H9 (cell line): ENCODE results near the gene ARL8A. TPM values are rescaled to one million over a fixed set of nuclear protein-coding genes. Genes with fewer than 3 reads are reported as not detected.

Experiments
- DNase-seq: peaks from one replicate; pipeline ENCODE4 v3.0.0-alpha.2; 2017
- H2AFZ ChIP-seq: one replicate; pipeline ENCODE4 v1.6.1; 2013; ENCODE audit warnings: mild to moderate bottlenecking, low read length, control low read depth, moderate library complexity
- H2AK5ac ChIP-seq: 2 replicates; pipeline ENCODE4 v1.6.1; 2013; ENCODE audit warnings: low read length, control low read depth, mixed read lengths; ENCODE audit not compliant: insufficient read length
- H2BK120ac ChIP-seq: one replicate; pipeline ENCODE4 v1.6.1; 2013; ENCODE audit warnings: low read depth, mild to moderate bottlenecking, low read length, control low read depth, inconsistent platforms; ENCODE audit not compliant: poor library complexity, severe bottlenecking
- H2BK12ac ChIP-seq: 2 replicates; pipeline ENCODE4 v1.6.1; 2013; ENCODE audit warnings: low read length, control low read depth, mixed read lengths, low read depth; ENCODE audit not compliant: insufficient read length
- H2BK15ac ChIP-seq: 2 replicates; pipeline ENCODE4 v1.6.1; 2013; ENCODE audit warnings: low read depth, low read length, control low read depth
- H2BK20ac ChIP-seq: one replicate; pipeline ENCODE4 v1.6.1; 2013; ENCODE audit warnings: low read depth, mild to moderate bottlenecking, low read length, control low read depth, inconsistent platforms; ENCODE audit not compliant: poor library complexity, severe bottlenecking
- H2BK5ac ChIP-seq: 2 replicates; pipeline ENCODE4 v1.6.1; 2013; ENCODE audit warnings: low read length, control low read depth, mixed read lengths; ENCODE audit not compliant: insufficient read length
- H3K14ac ChIP-seq: 2 replicates; pipeline ENCODE4 v1.6.1; 2013; ENCODE audit warnings: low read length, control low read depth; ENCODE audit not compliant: insufficient read depth
- H3K18ac ChIP-seq: 2 replicates; pipeline ENCODE4 v1.6.1; 2013; ENCODE audit warnings: low read depth, mild to moderate bottlenecking, mixed read lengths, low read length, control low read depth; ENCODE audit not compliant: insufficient read length
- H3K23ac ChIP-seq: 2 replicates; pipeline ENCODE4 v1.6.1; 2013; ENCODE audit warnings: low read length, control low read depth, mixed read lengths, low read depth; ENCODE audit not compliant: insufficient read length
- H3K23me2 ChIP-seq: 2 replicates; pipeline ENCODE4 v1.6.1; 2013; ENCODE audit warnings: low read depth, mild to moderate bottlenecking, mixed read lengths, low read length, control low read depth; ENCODE audit not compliant: insufficient read length, poor library complexity, severe bottlenecking
- H3K27ac ChIP-seq: 2 replicates; pipeline ENCODE4 v1.5.1; 2013; ENCODE audit warnings: low read length, control low read depth, mixed read lengths, low read depth; ENCODE audit not compliant: insufficient read length
- H3K27me3 ChIP-seq: 2 replicates; pipeline ENCODE4 v1.6.1; 2013; ENCODE audit warnings: low read length, control low read depth, inconsistent platforms; ENCODE audit not compliant: insufficient read depth
- H3K4ac ChIP-seq: 2 replicates; pipeline ENCODE4 v1.6.1; 2013; ENCODE audit warnings: low read depth, mild to moderate bottlenecking, control low read depth, inconsistent platforms, low read length, moderate library complexity
- H3K4me1 ChIP-seq: 2 replicates; pipeline ENCODE4 v1.6.1; 2013; ENCODE audit warnings: low read length, control low read depth, inconsistent platforms; ENCODE audit not compliant: insufficient read depth
- H3K4me2 ChIP-seq: 2 replicates; pipeline ENCODE4 v1.6.1; 2013; ENCODE audit warnings: low read length, control low read depth, mixed read lengths; ENCODE audit not compliant: insufficient read length, insufficient read depth
- H3K56ac ChIP-seq: 2 replicates; pipeline ENCODE4 v1.6.1; 2013; ENCODE audit warnings: low read depth, mild to moderate bottlenecking, mixed read lengths, low read length, control low read depth; ENCODE audit not compliant: insufficient read length
- H3K79me1 ChIP-seq: 2 replicates; pipeline ENCODE4 v1.6.1; 2013; ENCODE audit warnings: low read depth, mild to moderate bottlenecking, moderate library complexity, low read length, control low read depth, inconsistent platforms; ENCODE audit not compliant: insufficient read depth, poor library complexity, severe bottlenecking
- H3K79me2 ChIP-seq: 2 replicates; pipeline ENCODE4 v1.6.1; 2013; ENCODE audit warnings: low read length, control low read depth, inconsistent platforms; ENCODE audit not compliant: insufficient read depth
- H3K9ac ChIP-seq: 2 replicates; pipeline ENCODE4 v1.6.1; 2013; ENCODE audit warnings: low read length, control low read depth, mixed read lengths; ENCODE audit not compliant: insufficient read length; ENCODE audit errors: extremely low read depth
- H3K9me3 ChIP-seq: one replicate; pipeline ENCODE4 v1.6.1; 2013; ENCODE audit warnings: low read depth, low read length, inconsistent platforms; ENCODE audit not compliant: control insufficient read depth
- H3T11ph ChIP-seq: one replicate; pipeline ENCODE4 v1.6.1; 2013; ENCODE audit warnings: mild to moderate bottlenecking, low read length, control low read depth, inconsistent platforms
- H4K20me1 ChIP-seq: one replicate; pipeline ENCODE4 v1.6.1; 2013; ENCODE audit not compliant: control insufficient read depth, insufficient read length, insufficient read depth
- H4K5ac ChIP-seq: 2 replicates; pipeline ENCODE4 v1.6.1; 2013; ENCODE audit warnings: low read depth, mild to moderate bottlenecking, mixed read lengths, low read length, control low read depth; ENCODE audit not compliant: insufficient read length
- H4K8ac ChIP-seq: replicated peaks from 2 replicates; pipeline ENCODE4 v1.6.1; 2013; ENCODE audit warnings: low read length, control low read depth, mixed read lengths, low read depth; ENCODE audit not compliant: insufficient read length
- H4K91ac ChIP-seq: 2 replicates; pipeline ENCODE4 v1.6.1; 2013; ENCODE audit warnings: low read depth, mild to moderate bottlenecking, moderate library complexity, mixed read lengths, low read length, control low read depth; ENCODE audit not compliant: insufficient read length
- H3K27ac Mint-ChIP-seq, 3 experiments: 2 replicates in 2 of 3; 3 replicates in 1 of 3; pipeline ENCODE4 v1.8.0; 2020 to 2021; ENCODE audit warnings: mixed read lengths in 3 of 3, mild to moderate bottlenecking in 1 of 3, moderate library complexity in 1 of 3
- H3K27me3 Mint-ChIP-seq: 2 replicates; pipeline ENCODE4 v1.8.0; 2021; ENCODE audit warnings: low read depth, mild to moderate bottlenecking, moderate library complexity, mixed read lengths
- H3K36me3 Mint-ChIP-seq, 3 experiments: 2 replicates in 2 of 3; 3 replicates in 1 of 3; pipeline ENCODE4 v1.8.0; 2020 to 2021; ENCODE audit warnings: low read depth in 3 of 3, mixed read lengths in 3 of 3; ENCODE audit not compliant: insufficient read depth in 1 of 3
- H3K4me1 Mint-ChIP-seq, 2 experiments: 2 replicates each; pipeline ENCODE4 v1.8.0; 2020; ENCODE audit warnings: mixed read lengths in 2 of 2
- H3K4me3 Mint-ChIP-seq, 2 experiments: 2 replicates in 1 of 2; 3 replicates in 1 of 2; pipeline ENCODE4 v1.8.0; 2020 to 2021; ENCODE audit warnings: mild to moderate bottlenecking in 2 of 2, mixed read lengths in 2 of 2, moderate library complexity in 1 of 2
- H3K9me3 Mint-ChIP-seq, 2 experiments: 2 replicates in 1 of 2; 3 replicates in 1 of 2; pipeline ENCODE4 v1.8.0; 2020; ENCODE audit warnings: mild to moderate bottlenecking in 2 of 2, mixed read lengths in 2 of 2, moderate library complexity in 1 of 2
- CTCF ChIP-seq: fragments of 200-600 bp; sonication (generic); conservative IDR thresholded peaks from 3 replicates; pipeline ENCODE4 v1.8.0; 2021; ENCODE audit warnings: antibody characterized with exemption, mild to moderate bottlenecking
- WGBS: extraction: QIAGEN DNeasy Blood & Tissue Kit; methylation state at CpG from one replicate; pipeline ENCODE4 v1.1.7; 2013; ENCODE audit warnings: missing lambda C conversion rate, low lambda C conversion rate, mixed read lengths; ENCODE audit not compliant: insufficient read length; ENCODE audit errors: extremely low coverage; 5-methylcytosine and 5-hydroxymethylcytosine counted together
- total RNA-seq: library from RNA; stranded (reverse); gene quantifications from 2 replicates; pipeline ENCODE4 v1.2.1, GENCODE V29; 2021

Gene ARL8A
- total RNA-seq, 1 experiment from 2014 or later: 67.2 TPM

GRCh38 chr1:202117898-202118371 lies 26.6 kb downstream of the ARL8A start:
- no peak overlapping the region for H4K5ac ChIP-seq
- DNase-seq: no peak
- no peaks in the 10 kb centered on the region for H3K27me3 ChIP-seq
- no peak overlapping the region for H3K4me2 ChIP-seq
- no peak overlapping the region for H3T11ph ChIP-seq
- H3K18ac ChIP-seq: no peak overlapping the region
- no peak overlapping the region for H2AK5ac ChIP-seq
- no peak overlapping the region for H2BK120ac ChIP-seq
- no peak overlapping the region for H2BK12ac ChIP-seq
- no peaks in the 10 kb centered on the region for H3K79me2 ChIP-seq
- no peaks in the 10 kb centered on the region for H3K4me1 ChIP-seq
- no peak overlapping the region for H3K4me3 Mint-ChIP-seq
- no peak overlapping the region for H4K8ac ChIP-seq
- no CpG with 5 or more reads among the region's 10 CpGs for WGBS
- H3K9ac ChIP-seq: no peak overlapping the region
- H4K91ac ChIP-seq: no peak overlapping the region
- no peaks in the 10 kb centered on the region for H3K79me1 ChIP-seq
- no peak overlapping the region for H3K14ac ChIP-seq
- no peaks in the 10 kb centered on the region; the same call in 1 of the 2 replicates for H3K27me3 Mint-ChIP-seq
- no peak overlapping the region for H3K4ac ChIP-seq
- H3K23me2 ChIP-seq: no peaks in the 10 kb centered on the region
- H3K9me3 Mint-ChIP-seq: no peaks in the 10 kb centered on the region
- no peaks in the 10 kb centered on the region for H4K20me1 ChIP-seq
- H2BK5ac ChIP-seq: no peak overlapping the region
- 0 out of 2 replicates have a peak overlapping the region, but pooled peaks have one; percentile 72 for H2BK15ac ChIP-seq
- H3K27ac Mint-ChIP-seq: no peak overlapping the region
- no peak overlapping the region for H3K56ac ChIP-seq
- no peak for TF ChIP-seq CTCF
- H2AFZ ChIP-seq: no peak overlapping the region
- H3K9me3 ChIP-seq: no peaks in the 10 kb centered on the region
- no peak overlapping the region for H3K23ac ChIP-seq
- H3K27ac ChIP-seq: no peak overlapping the region
- H3K4me1 Mint-ChIP-seq: peaks cover 15 to 23% of the 10 kb centered on the region in 2 experiments
- no peaks in the 10 kb centered on the region for H3K36me3 Mint-ChIP-seq
- H2BK20ac ChIP-seq: no peak overlapping the region
